NCI-H1417 treated with DMSO at 0.1 percent for 48 hours (cell line): ENCODE measurements around the gene MRPL2.
"Not testable (repeated sequence)": the region's sequence is repeated elsewhere in the genome, so short reads cannot be mapped to it uniquely, and the experiment has no call there.

ENCODE experiments used
- DNase-seq: peaks from one replicate; lab custom pipeline; 2025; lab: John Stamatoyannopoulos, UW

The MRPL2 gene

DNA sequence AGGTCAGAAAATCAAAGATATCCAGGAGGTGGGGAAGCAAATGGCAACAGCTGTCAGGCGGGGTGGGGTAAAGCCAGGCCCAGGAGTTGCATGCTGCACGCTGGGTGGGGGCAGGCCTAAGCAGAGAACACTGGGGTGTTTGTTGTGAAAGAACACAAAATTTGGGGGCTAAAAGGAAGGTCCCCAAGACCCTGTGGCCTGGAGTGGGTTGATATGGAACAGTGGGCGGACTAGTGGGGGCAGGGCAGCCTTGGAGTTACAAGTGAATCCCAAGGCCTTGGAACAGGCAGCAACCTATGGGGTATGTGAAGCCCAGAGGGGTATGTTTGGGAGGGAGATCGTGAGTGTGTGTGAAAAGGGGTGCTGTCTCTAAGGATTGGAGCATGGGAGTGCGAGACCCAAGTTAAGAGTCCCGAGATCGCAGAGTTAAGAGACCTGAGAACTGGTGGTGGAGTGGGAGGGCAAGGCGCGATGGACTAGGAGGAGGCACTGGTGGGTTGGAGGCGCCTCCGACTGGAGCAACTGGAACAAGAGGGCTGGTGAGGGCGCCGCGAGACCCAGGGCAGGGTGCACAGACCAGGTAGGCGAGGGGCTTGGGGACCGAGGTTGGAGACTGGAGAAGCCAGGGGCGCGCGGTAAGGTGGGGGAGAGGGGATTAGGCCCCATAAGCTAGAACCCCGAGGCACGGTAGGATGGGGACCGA is 6.2 kb downstream of the MRPL2 start:
- DNase-seq = no peak

DNA sequence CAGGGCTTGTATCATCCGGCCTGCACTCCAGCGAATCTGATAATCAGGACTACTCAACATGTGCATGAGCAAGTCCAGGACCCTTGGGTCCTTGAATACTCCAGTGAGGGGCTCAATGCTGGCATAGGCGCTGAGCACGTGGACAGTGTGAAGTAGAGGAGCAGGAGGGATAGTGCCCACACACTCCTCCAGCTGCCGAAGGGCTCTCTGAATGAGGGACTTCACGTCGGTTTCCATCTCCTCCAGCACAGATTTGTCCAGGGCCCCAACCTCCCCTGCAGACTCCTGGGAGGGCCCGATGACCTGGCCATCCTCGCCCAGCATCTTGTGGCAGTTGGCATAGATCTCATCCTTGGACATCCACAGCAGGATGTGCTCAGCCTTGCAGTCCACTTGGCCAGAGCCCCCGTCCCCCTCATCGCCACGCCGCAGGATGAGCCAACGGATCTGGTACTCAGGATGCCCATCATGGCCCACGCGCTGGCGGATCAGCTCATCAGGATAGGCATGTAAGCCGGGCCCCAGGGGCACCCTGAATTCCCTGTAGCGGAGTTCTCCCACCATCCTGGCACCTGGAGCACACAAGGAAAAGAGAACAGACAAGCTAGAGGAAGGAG is 6.9 kb downstream of the MRPL2 start:
- DNase-seq = no peak

DNA sequence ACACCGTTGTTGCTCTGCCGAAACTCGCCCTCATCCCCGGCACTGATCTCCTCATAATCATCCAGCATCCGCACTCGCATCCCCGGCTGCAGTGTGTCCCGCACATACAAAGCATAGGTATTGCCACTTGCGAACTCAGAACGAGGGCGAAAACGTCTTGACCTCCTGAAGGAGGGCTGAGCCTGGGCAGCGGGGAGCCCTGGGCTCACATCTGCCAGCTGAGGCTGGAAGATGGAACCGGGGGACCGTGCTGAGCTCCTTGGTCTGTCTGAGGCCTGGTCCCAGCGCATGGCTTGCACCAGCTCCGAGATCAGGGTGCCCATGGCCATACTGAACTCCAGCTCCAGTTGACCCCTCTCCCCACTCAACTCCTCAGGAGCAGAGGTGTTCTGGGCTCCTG is 8.3 kb downstream of the MRPL2 start:
- DNase-seq = no peak

DNA sequence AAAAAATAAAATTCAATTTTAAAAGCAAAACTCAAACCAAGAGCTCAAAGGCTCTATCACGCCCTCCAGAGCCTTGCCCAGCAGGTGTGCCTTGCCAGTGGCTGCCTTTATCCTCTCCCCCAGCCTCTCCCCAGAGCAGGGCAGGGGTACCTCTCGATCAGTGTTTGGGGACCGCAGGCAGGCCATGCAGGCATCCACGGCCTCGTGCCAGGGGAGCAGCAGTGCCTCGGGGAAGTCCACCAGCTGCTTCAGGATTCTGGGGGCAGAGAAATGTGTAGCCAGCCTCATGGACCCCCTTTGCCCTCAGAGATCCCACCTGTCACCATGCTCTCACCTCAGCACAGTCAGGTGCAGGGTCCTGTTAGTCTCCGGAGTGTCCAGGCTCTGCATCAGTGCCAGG is 11.2 kb downstream of the MRPL2 start:
- no peak for DNase-seq

DNA sequence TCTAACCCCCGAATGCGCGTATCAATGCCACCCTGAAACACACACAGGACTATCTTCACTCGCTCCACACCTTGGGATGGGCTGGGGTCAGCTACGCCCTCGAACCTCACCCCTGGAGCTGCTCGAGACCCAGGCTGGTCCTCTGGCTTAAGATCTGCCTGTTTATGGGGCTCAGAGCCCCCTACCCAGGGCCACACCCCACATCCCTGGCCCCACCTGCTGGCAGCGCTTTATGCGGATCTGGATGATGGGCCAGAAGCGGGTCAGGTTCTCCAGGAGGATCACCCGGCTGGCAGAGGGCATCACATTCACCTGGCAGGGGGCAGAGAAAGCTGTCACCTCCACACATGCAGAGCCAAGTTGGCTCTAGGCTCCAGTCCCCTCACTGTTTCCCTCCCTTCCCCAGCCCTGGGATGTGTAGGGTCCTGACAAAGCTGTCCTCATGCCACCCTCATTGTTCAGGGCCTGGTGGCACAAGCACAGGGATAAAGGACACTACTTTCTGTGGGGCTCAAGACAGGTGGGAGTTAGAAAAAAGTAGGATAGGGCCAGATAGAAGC is 13.8 kb downstream of the MRPL2 start:
- no peak for DNase-seq

DNA sequence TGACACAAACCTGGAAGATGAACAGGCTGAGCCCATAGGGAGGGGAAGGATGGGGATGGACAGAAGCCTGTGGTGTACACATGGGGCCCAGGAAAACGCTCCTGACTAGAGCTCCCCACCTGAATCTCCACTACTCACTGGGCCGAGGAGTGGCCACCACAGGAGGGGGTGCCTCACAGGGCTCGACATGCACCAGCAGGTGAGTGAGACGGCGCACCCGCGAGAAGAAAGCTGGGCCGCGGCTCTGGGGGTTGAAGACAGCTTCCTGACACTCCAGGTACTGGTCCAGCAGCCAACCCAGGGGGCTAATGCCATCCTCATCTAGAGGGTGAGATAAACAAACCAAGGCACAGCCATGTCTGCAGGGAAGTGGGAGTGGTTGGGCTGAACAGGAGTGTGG is 15.9 kb downstream of the MRPL2 start:
- no peak for DNase-seq

DNA sequence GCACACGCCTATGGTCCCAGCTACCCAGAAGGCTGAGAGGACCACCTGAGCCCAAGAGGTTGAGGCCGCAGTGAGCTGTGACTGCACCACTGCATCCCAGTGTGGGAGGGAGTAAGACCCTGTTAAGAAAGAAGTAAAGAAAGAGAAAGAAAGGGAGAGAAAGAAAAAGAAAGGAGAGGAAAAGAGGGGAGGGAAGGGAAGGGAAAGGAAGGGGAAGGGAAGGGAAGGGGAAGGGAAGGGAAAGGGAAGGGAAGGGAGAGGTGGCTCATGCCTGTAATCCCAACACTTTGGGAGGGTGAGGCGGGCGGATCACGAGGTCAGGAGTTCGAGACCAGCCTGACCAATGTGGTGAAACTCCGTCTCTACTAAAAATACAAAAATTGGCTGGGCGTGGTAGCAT is 17.8 kb downstream of the MRPL2 start:
- not testable (repeated sequence) for DNase-seq

DNA sequence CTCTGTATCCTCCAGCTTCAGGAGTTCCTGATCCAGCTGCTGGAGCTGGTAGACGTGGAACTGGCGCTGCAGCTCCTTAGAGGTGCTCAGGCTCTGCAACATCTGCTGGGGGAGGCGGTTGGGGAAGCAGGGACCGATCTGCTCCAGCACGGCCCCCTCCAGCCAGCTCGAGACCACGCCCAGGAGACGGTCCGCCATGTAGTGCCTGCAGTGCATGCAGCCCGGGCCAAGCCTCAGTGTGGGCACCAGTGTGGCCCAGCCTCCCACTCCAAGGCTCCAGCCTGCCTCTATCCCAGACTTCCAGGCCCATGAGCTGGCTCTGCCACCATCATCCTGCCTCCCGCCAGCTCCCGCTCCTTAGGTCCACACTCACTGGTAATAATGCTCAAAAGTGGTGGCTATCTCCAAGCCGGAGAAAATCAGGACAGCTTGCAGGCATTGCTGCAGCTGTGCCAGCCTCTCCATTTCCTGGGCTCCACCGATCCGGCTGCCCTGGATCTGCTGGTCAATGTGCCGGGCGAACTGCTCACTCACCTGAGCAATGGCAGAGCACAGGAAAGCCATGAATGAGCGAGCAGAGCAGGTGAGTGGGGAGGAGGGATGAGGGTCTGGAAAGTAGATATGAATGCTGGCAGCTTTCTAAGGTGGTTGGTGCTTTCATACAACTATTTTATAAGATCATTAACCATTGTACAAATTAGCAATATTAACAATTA is 18.5 kb downstream of the MRPL2 start:
- DNase-seq = no peak

DNA sequence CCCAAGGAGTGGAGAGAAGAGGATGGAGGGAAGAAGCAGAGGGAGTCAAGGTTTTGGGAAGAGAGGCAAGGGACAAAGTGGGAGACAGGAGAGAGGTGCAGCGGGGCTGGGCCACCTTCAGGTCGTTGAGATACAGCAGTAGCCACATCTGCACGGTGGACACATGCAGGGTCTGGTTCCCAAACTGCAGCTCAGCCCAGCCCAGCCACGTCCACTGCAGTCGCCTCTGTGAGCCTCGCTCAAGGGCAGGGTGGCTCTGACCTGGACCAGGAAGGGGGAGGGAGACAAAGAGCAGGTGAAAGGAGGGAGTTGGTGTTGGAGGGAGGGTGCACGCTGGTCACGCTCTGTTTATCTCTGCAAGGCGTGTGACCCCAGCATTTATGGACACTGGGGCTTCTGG is 20.5 kb downstream of the MRPL2 start:
- DNase-seq = no peak

DNA sequence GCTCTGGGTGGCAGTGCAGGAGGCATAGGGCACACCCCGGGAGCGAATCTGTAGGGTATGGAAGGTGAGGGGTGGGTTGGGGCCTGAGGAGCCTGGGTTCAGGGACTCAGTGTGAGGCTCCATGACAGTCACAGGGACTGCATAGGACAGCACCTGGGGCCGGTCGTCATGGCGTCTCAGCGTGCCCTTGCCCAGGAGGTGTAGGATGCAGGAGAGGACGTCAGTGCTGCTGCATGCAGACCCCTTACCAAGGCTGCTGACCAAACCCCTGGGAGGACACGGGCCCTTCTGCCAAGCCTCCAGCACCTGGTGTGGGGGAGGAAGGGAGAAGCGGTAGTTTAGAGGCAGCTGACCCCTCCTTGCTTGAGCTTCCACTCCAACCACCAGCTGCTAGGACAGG is 21.5 kb downstream of the MRPL2 start:
- DNase-seq = no peak

DNA sequence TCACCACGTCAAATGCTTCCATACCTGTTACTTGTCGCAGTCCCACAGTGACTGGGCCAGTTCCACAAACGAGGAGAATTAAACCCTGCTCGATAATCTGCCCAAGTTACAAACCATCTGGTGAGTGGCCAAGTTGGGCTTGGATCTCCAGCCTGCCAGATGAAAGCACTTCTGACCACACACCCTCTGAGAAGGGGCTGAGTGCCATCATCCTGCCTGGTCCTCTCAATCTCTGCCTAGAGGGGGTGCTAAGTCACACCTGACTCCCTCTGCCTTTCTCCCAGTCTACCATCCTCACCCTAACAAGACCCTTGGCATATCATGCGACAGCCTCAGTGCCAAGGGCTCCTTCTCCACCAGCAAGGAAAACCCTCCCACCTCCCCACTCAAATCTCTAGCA is 22.0 kb downstream of the MRPL2 start:
- no peak for DNase-seq

DNA sequence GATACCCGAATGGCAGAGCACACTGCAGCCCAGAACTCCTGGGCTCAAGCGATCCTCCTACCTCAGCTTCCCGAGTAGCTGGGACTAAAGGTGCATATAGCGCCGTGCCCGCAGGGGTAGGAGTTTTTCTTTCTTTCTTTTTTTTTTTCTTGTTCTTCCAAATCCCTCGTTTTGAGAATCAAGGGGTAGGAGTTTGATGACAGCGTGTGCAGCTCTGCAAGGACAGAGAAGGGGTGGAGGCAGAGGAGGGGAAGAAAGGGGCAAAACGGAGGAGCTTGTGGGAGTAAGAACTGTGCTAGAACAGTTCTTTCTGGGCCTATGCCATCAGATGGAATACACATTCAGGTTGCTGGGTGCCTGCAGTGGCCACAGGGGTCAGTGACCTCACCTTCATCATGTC is 22.5 kb downstream of the MRPL2 start:
- DNase-seq = no peak

DNA sequence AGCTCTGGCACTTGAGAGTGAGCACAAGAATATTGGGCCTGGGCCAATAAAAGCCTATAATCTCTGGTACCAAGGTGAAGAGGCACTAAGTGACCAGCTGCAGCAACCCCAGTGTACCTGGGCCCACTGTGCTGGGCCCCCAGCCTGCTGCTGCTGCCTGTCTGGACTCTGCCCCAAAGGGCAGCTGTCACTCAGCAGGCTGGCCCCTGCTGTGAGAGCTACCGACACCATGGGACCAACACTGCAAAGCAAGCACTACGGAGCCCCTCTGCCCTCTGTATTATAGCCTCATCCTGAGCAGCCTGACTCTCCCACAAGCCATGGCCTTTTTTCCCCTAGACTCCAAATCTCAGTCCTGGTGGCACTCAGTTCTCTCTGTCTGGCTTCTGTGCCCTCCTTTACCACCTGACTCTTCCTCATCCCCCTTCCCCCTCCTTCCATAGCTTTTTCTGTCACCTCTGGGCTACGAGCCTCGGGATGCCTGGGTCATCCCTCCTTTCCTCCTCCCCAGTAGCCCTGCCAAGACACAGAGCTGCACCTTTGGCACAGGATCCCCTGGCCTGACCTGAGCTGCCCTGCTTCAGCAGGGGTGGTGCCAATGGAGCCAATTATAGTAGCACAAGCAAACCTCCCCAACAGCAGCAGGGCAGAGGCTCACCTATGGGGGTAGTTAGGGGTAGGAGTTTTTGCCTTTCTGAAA is 23.6 kb downstream of the MRPL2 start:
- DNase-seq = no peak

DNA sequence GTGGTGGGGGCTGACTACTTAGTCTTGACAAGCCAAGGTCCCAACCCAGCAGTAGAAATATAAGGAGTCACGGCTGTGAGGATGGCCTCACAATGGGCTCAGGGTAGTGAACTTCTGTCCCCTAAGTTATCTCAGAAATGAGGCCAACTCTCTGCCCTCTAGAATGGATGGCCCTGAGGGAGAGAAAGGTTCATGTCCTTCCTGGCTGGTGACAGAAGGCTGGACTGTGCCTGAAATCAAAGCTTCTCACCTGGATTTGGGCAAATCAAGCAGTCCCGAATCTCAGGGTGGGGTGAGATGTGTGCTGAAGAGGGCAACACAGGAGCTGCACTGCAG is 25.1 kb downstream of the MRPL2 start:
- DNase-seq = no peak

DNA sequence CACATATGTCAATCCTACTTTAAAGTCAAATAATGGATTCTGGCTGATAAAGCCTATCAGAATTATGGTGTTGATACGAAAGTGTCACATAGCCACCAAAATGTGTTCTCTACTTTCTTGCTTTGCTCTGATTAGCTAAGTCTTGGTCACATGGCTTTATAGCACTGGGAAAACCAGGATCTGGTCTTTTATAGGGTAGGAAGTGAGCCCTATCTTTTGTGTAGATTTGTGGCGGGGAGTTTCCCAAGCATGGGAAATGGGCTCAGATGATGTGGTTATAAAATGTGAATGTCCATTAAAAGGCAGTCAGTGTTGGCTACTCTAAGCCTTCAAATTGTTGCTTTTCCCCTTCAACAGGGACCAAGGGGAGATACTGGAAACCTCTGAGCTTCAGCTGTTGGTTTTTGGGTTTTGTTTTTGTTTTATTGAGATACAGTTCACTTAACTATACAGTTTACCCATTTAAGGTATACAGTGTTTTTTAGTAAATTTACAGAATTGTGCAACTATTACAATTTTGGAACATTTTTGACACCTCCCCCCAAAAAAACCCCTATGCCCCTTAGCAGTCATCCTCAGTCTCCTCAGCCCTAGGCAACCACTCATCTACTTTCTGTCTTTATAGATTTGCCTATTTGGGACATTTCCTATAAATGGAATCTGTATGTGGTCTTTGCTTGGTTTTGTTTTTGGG is 25.6 kb downstream of the MRPL2 start:
- no peak for DNase-seq

DNA sequence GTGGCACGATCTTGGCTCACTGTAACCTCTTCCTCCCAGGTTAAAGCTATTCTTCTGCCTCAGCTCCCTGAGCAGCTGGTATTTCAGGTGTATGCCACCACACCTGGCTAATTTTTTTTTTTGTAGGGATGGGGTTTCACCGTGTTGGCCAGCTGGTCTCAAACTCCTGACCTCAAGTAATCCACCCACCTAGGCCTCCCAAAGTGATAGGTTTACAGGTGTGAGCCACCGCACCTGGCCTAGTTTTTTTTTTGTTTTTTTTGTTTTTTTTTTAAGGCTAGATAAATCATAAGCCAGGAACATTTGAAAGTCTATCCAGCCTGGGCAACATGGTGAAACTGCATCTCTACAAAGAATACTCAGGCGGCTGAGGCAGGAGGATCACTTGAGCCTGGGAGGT is 26.9 kb downstream of the MRPL2 start:
- no peak for DNase-seq

DNA sequence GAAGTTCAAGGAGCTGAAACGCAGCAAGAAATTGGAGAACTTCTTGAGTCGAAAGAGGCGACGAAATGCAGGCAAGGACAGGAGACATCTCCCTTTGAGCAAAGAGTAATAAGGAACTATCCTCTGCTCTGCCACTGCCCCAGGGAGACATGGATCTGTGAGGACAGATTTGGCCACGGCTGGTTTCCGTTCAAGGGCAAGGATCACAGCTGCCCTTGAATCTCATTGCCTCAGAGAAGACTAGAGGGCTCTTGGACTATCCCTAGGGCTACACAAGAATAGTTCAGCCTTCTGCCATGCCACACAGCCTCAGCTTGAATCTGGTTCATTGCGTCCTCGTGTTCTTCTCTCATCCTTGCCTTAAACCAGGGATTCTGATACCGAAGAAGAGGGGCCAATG is 30.1 kb downstream of the MRPL2 start:
- DNase-seq = no peak

DNA sequence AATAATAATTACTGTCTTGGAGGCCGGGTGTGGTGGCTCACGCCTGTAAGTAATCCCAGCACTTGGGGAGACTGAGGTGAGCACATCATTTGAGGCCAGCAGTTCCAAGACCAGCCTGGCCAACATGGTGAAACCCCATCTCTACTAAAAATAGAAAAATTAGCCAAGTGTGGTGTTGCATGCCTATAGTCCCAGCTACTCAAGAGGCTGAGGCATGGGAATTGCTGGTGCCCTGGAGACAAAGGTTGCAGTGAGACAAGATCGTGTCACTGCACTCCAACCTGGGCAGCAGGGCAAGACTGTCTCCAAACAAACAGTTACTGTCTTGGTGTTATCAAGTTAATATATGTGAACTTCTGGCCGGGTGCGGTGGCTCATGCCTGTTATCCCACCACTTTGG is 32.9 kb downstream of the MRPL2 start:
- no peak for DNase-seq

DNA sequence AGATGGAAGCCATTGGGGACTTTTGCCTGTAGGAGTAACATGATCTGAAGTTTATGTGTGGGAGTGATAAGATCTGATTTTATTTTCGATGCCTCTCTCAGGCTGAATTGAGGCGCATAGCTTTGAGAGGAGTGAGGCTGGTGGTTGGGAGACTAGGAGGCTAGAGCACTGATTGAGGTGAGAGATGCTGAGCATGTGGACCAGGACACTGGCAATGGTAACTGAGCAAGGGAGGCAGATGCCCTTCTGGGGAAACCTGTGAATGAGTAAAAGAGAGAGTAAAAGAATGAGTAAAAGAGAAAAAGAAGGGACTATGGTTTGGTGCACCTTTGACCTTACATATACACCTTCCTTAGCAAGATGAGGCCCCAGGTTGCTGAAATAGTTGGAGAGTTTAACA is 34.8 kb downstream of the MRPL2 start:
- no peak for DNase-seq

DNA sequence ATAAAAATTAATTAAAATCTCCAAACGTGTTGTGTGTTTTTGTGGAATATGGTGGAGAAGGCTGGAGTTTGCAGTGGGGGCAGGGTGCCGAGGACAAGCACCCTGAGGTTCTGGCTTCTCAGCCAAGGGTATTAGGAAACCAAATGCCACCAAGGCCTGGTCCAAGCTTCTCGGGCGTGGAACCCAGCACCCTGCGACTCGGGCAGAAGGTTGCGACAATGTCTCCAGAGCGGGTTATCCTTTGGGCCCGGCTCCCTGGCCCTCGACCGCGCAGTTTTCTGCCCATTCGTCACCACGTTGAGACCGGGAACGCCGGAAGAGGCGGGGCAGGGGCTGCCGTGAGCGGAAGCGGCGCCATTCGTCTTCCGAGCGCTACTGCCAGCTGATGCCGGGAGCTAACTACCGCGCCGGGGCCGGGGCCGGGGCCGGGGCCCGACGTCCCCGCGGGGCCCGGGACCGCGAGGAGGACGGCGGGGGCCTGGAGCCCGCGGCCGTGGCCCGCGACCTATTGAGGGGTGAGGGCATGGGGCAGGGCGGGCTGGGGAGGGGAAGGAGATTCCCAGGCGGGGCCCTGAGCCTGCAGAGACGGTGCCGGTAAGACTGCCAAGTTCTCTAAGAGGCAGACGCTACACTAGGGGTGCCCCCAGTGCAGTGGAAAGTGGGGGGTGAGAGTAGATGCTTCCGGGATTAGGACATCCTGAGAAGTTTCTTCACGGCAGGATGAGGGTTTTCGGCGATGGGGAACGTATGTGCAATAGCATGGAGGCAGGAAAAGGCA is 37.8 kb downstream of the MRPL2 start, which contains the start of gene RRP36:
TSS of gene RRP36 (plus strand) at position 354 of the 778 bp plus-strand sequence. CDS start at position 386, 32 bp downstream.
- DNase-seq = no peak

DNA sequence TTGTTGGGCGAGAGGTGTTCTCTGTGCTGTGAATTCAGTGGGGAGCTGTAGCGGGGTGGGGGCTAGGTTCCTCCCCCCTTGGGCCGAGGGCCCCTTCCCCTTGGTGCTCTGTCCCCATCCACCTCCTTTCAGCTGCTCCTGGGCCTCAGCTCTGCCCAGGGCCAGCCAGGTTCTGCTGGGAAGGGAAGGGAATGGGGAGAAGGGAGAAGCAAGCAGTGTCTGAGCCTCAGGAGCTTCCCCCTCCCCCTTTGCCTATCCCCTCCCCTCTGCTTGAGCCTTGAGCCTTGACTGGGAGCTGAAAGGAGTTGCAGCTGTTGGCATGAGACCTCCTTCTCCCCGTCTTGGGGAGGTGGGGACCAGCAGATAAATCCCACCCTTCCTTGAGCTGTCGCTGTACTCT is 38.4 kb downstream of the MRPL2 start:
- no peak for DNase-seq
